Activated T-helper 17 cell treated with anti-CD3 and anti-CD28 coated beads, Interleukin-2, amount 50 U/mL, for 72 hours (primary cell): ENCODE results near the gene RPL9. TPM values are rescaled to one million over a fixed set of nuclear protein-coding genes. Genes with fewer than 3 reads are reported as not detected.
"Not testable (repeated sequence)": the region's sequence is repeated elsewhere in the genome, so short reads cannot be mapped to it uniquely, and the experiment has no call there.

Experiments
- ATAC-seq: fragments of 150-1000 bp; cut with Tn5 transposase; replicated peaks from 2 replicates; pipeline ENCODE4 v1.10.0; 2021; ENCODE audit warnings: mild to moderate bottlenecking, moderate library complexity
- H3K27ac Mint-ChIP-seq: one replicate; pipeline ENCODE4 v1.8.0; 2022; ENCODE audit warnings: mixed read lengths
- H3K27me3 Mint-ChIP-seq: one replicate; pipeline ENCODE4 v1.8.0; 2022; ENCODE audit warnings: mixed read lengths
- H3K36me3 Mint-ChIP-seq: one replicate; pipeline ENCODE4 v1.8.0; 2022; ENCODE audit warnings: low read depth, mild to moderate bottlenecking, mixed read lengths
- H3K4me1 Mint-ChIP-seq: one replicate; pipeline ENCODE4 v1.8.0; 2022; ENCODE audit warnings: mixed read lengths
- H3K4me3 Mint-ChIP-seq: one replicate; pipeline ENCODE4 v1.8.0; 2022; ENCODE audit warnings: mild to moderate bottlenecking, mixed read lengths
- H3K9me3 Mint-ChIP-seq: one replicate; pipeline ENCODE4 v1.8.0; 2022; ENCODE audit warnings: mixed read lengths
- total RNA-seq, 2 donors: library from RNA; stranded (reverse); gene quantifications; one replicate each; pipeline ENCODE4 v1.2.3, GENCODE V29; 2022

RPL9 gene
- total RNA-seq, 2 donors from 2014 or later: 1,910 to 2,087 TPM

- H3K27ac Mint-ChIP-seq: peak overlapping the region; percentile 59
- no peaks in the 10 kb centered on the region for H3K9me3 Mint-ChIP-seq
- H3K27me3 Mint-ChIP-seq: no peaks in the 10 kb centered on the region
- no peak for ATAC-seq
- H3K36me3 Mint-ChIP-seq: peaks cover 78% of the 10 kb centered on the region
- H3K4me3 Mint-ChIP-seq: no peak overlapping the region
- peaks cover 22% of the 10 kb centered on the region for H3K4me1 Mint-ChIP-seq
These were observed 7.2 kb downstream of the RPL9 start for GRCh38 chr4:39451423-39452023.

- H3K36me3 Mint-ChIP-seq: peaks cover 69% of the 10 kb centered on the region
- no peak overlapping the region for H3K27ac Mint-ChIP-seq
- H3K9me3 Mint-ChIP-seq: no peaks in the 10 kb centered on the region
- ATAC-seq: no peak
- H3K4me3 Mint-ChIP-seq: no peak overlapping the region
- H3K27me3 Mint-ChIP-seq: no peaks in the 10 kb centered on the region
- peaks cover 22% of the 10 kb centered on the region for H3K4me1 Mint-ChIP-seq
These were observed 8.1 kb downstream of the RPL9 start for GRCh38 chr4:39450618-39451017.

GRCh38 chr4:39446842-39447573 lies 11.7 kb downstream of the RPL9 start:
- Mint-ChIP-seq H3K27ac (no peak overlapping the region), H3K4me1 (peaks cover 13% of the 10 kb centered on the region), H3K27me3 (no peaks in the 10 kb centered on the region), H3K9me3 (no peaks in the 10 kb centered on the region), H3K4me3 (peak overlapping the region; percentile 45), H3K36me3 (peaks cover 33% of the 10 kb centered on the region)
- peak; percentile 67 for ATAC-seq

GRCh38 chr4:39446483-39446841 lies 12.3 kb downstream of the RPL9 start:
- no peak overlapping the region for H3K27ac Mint-ChIP-seq
- H3K36me3 Mint-ChIP-seq: peaks cover 27% of the 10 kb centered on the region
- no peaks in the 10 kb centered on the region for H3K27me3 Mint-ChIP-seq
- no peak for ATAC-seq
- H3K9me3 Mint-ChIP-seq: no peaks in the 10 kb centered on the region
- H3K4me1 Mint-ChIP-seq: peaks cover 11% of the 10 kb centered on the region
- peak overlapping the region; percentile 45 for H3K4me3 Mint-ChIP-seq

GRCh38 chr4:39442998-39443397 lies 15.7 kb downstream of the RPL9 start:
- Mint-ChIP-seq H3K9me3 (no peaks in the 10 kb centered on the region), H3K36me3 (no peaks in the 10 kb centered on the region), H3K4me1 (peaks cover 7% of the 10 kb centered on the region), H3K27ac (peak overlapping the region; percentile 39), H3K4me3 (peak overlapping the region; percentile 18), H3K27me3 (no peaks in the 10 kb centered on the region)
- ATAC-seq: peak; percentile 75

- peak; percentile 42 for ATAC-seq
- H3K4me3 Mint-ChIP-seq: no peak overlapping the region
These were observed 17.1 kb downstream of the RPL9 start for GRCh38 chr4:39441593-39441992.

GRCh38 chr4:39435659-39436563 lies 22.8 kb downstream of the RPL9 start:
- Mint-ChIP-seq H3K4me3 (no peak overlapping the region), H3K27me3 (no peaks in the 10 kb centered on the region), H3K4me1 (no peaks in the 10 kb centered on the region), H3K36me3 (no peaks in the 10 kb centered on the region), H3K9me3 (no peaks in the 10 kb centered on the region), H3K27ac (no peak overlapping the region)
- ATAC-seq: no peak

More at GRCh38 chr4:39441593-39441992, 17.1 kb downstream of the RPL9 start:
- H3K9me3 Mint-ChIP-seq: no peaks in the 10 kb centered on the region
- no peaks in the 10 kb centered on the region for H3K27me3 Mint-ChIP-seq
- H3K4me1 Mint-ChIP-seq: peaks cover 7% of the 10 kb centered on the region
- no peaks in the 10 kb centered on the region for H3K36me3 Mint-ChIP-seq
- H3K27ac Mint-ChIP-seq: no peak overlapping the region

- no peaks in the 10 kb centered on the region for H3K36me3 Mint-ChIP-seq
- no peaks in the 10 kb centered on the region for H3K9me3 Mint-ChIP-seq
- no peak overlapping the region for H3K4me3 Mint-ChIP-seq
- no peaks in the 10 kb centered on the region for H3K4me1 Mint-ChIP-seq
- no peaks in the 10 kb centered on the region for H3K27me3 Mint-ChIP-seq
- ATAC-seq: no peak
- no peak overlapping the region for H3K27ac Mint-ChIP-seq
These were observed 24.7 kb downstream of the RPL9 start for GRCh38 chr4:39433878-39434492.

GRCh38 chr4:39429476-39430334 lies 29.0 kb downstream of the RPL9 start:
- Mint-ChIP-seq H3K36me3 (no peaks in the 10 kb centered on the region), H3K9me3 (no peaks in the 10 kb centered on the region), H3K4me3 (no peak overlapping the region), H3K4me1 (no peaks in the 10 kb centered on the region), H3K27ac (no peak overlapping the region), H3K27me3 (no peaks in the 10 kb centered on the region)
- no peak for ATAC-seq

GRCh38 chr4:39427520-39428114 lies 31.1 kb downstream of the RPL9 start:
- H3K27me3 Mint-ChIP-seq: no peaks in the 10 kb centered on the region
- no peak for ATAC-seq
- H3K4me3 Mint-ChIP-seq: no peak overlapping the region
- H3K27ac Mint-ChIP-seq: no peak overlapping the region
- no peaks in the 10 kb centered on the region for H3K4me1 Mint-ChIP-seq
- no peaks in the 10 kb centered on the region for H3K36me3 Mint-ChIP-seq
- H3K9me3 Mint-ChIP-seq: no peaks in the 10 kb centered on the region

GRCh38 chr4:39426728-39427127 lies 32.0 kb downstream of the RPL9 start:
- Mint-ChIP-seq H3K4me3 (no peak overlapping the region), H3K4me1 (no peaks in the 10 kb centered on the region), H3K36me3 (no peaks in the 10 kb centered on the region), H3K27me3 (no peaks in the 10 kb centered on the region), H3K9me3 (no peaks in the 10 kb centered on the region), H3K27ac (no peak overlapping the region)
- ATAC-seq: no peak

- H3K27ac Mint-ChIP-seq, H3K9me3 Mint-ChIP-seq, H3K36me3 Mint-ChIP-seq, H3K4me1 Mint-ChIP-seq, ATAC-seq, H3K27me3 Mint-ChIP-seq, H3K4me3 Mint-ChIP-seq: not testable (repeated sequence)
These were observed 33.4 kb downstream of the RPL9 start for GRCh38 chr4:39425297-39425696.

GRCh38 chr4:39422247-39422646 lies 36.5 kb downstream of the RPL9 start:
- no peaks in the 10 kb centered on the region for H3K27me3 Mint-ChIP-seq
- H3K36me3 Mint-ChIP-seq: no peaks in the 10 kb centered on the region
- no peak overlapping the region for H3K4me3 Mint-ChIP-seq
- ATAC-seq: no peak
- no peaks in the 10 kb centered on the region for H3K4me1 Mint-ChIP-seq
- no peak overlapping the region for H3K27ac Mint-ChIP-seq
- H3K9me3 Mint-ChIP-seq: no peaks in the 10 kb centered on the region
